Endothelial cell of umbilical vein (primary cell): ENCODE measurements around the gene CXCR4. TPM values are rescaled to one million over a fixed set of nuclear protein-coding genes. Genes with fewer than 3 reads are reported as not detected.

Source experiments
- BruUV-seq: library from RNA; stranded (reverse); fragments of 400-500 nt; replicated peaks from 2 replicates; lab custom pipeline; 2021; lab: Mats Ljungman, UMichigan
- CTCF ChIA-PET: fragments of 300-600, 350-600 bp; sonication (Branson Sonifier 250); formaldehyde crosslinking; loops from one replicate; lab custom pipeline; 2021; ENCODE audit warnings: antibody characterized with exemption, inconsistent platforms; lab: Charles Lee
- POLR2A ChIA-PET: fragments of 300-600, 350-600 bp; sonication (Branson Sonifier 250); formaldehyde crosslinking; loops from one replicate; lab custom pipeline; 2021; ENCODE audit warnings: antibody characterized with exemption, inconsistent platforms; lab: Charles Lee
- DNase-seq: peaks from one replicate; pipeline ENCODE4 v3.0.0-alpha.2; 2011; ENCODE audit warnings: low read depth, low spot score
- FAIRE-seq: peaks from 2 replicates; lab custom pipeline; 2011; peaks lifted over from hg19 to GRCh38; lab: Jason Lieb, UNC
- H2AFZ ChIP-seq: 2 replicates; pipeline ENCODE4 v1.6.0; 2012; ENCODE audit warnings: low read depth, low read length, control low read depth, inconsistent platforms
- H3K27ac ChIP-seq: 2 replicates; pipeline ENCODE4 v1.5.1; 2011; ENCODE audit warnings: low read depth, mild to moderate bottlenecking, control low read depth, low read length, moderate library complexity; ENCODE audit not compliant: insufficient read depth
- H3K27me3 ChIP-seq, 2 experiments: 2 replicates each; pipeline versions ENCODE4 v1.6.0 to v1.6.1; 2011; ENCODE audit warnings: low read length in 2 of 2, mixed read lengths in 1 of 2; ENCODE audit not compliant: control insufficient read depth in 2 of 2, insufficient read depth in 2 of 2
- H3K36me3 ChIP-seq, 2 experiments: 2 replicates in 1 of 2; 3 replicates in 1 of 2; pipeline ENCODE4 v1.5.1; 2011; ENCODE audit warnings: low read length in 2 of 2, mild to moderate bottlenecking in 1 of 2, moderate library complexity in 1 of 2; ENCODE audit not compliant: control insufficient read depth in 2 of 2, insufficient read depth in 2 of 2; ENCODE audit errors: extremely low read depth in 1 of 2
- H3K4me1 ChIP-seq: 3 replicates; pipeline ENCODE4 v1.5.1; 2011; ENCODE audit warnings: mild to moderate bottlenecking, low read length; ENCODE audit not compliant: control insufficient read depth, insufficient read depth; ENCODE audit errors: extremely low read depth
- H3K4me2 ChIP-seq: 2 replicates; pipeline ENCODE4 v1.6.1; 2011; ENCODE audit warnings: low read length, control low read depth, mixed read lengths; ENCODE audit not compliant: insufficient read depth
- H3K4me3 ChIP-seq, 3 experiments: fragments of 200-600 bp in 1 of 3; sonication (generic), shearing (Covaris generic) in 1 of 3; replicated peaks in 1 of 3; 2 replicates each; pipeline ENCODE4 v1.5.1; 2011 to 2016; ENCODE audit warnings: control low read depth in 3 of 3, low read length in 3 of 3, mild to moderate bottlenecking in 2 of 3, inconsistent platforms in 1 of 3, low read depth in 1 of 3, moderate library complexity in 1 of 3; ENCODE audit not compliant: insufficient read depth in 1 of 3
- H3K79me2 ChIP-seq: 2 replicates; pipeline ENCODE4 v1.6.0; 2012; ENCODE audit warnings: low read length, inconsistent platforms; ENCODE audit not compliant: control insufficient read depth, insufficient read depth
- H3K9ac ChIP-seq: replicated peaks from 2 replicates; pipeline ENCODE3; 2011; ENCODE audit warnings: low read length, control low read depth; ENCODE audit not compliant: insufficient read depth; ENCODE audit errors: extremely low read depth
- H3K9me1 ChIP-seq: replicated peaks from 3 replicates; pipeline ENCODE4 v1.6.0; 2011; ENCODE audit warnings: mild to moderate bottlenecking, low read length; ENCODE audit not compliant: control insufficient read depth, insufficient read depth; ENCODE audit errors: extremely low read depth
- H3K9me3 ChIP-seq: replicated peaks from 2 replicates; pipeline ENCODE4 v1.5.1; 2012; ENCODE audit warnings: low read length, inconsistent platforms; ENCODE audit not compliant: control insufficient read depth, insufficient read depth
- H4K20me1 ChIP-seq: replicated peaks from 2 replicates; pipeline ENCODE3; 2011; ENCODE audit warnings: mild to moderate bottlenecking, low read length; ENCODE audit not compliant: control insufficient read depth, insufficient read depth; ENCODE audit errors: extremely low read depth
- EZH2 ChIP-seq: IDR thresholded peaks from 2 replicates; pipeline ENCODE4 v1.6.1; 2012; ENCODE audit warnings: borderline replicate concordance, low read depth, mild to moderate bottlenecking, moderate library complexity, low read length, inconsistent platforms; ENCODE audit not compliant: severe bottlenecking
- FOS ChIP-seq: IDR thresholded peaks from 2 replicates; pipeline ENCODE4 v1.6.1; 2011; ENCODE audit warnings: mild to moderate bottlenecking, low read length, moderate library complexity, borderline replicate concordance; ENCODE audit not compliant: insufficient read depth
- GATA2 ChIP-seq: IDR thresholded peaks from 2 replicates; pipeline ENCODE4 v1.7.0; 2011; ENCODE audit warnings: low read depth, mild to moderate bottlenecking, moderate library complexity, mixed read lengths, low read length; ENCODE audit not compliant: insufficient read length, insufficient read depth
- JUN ChIP-seq: IDR thresholded peaks from 2 replicates; pipeline ENCODE4 v1.6.1; 2011; ENCODE audit warnings: borderline replicate concordance, low read depth; ENCODE audit not compliant: insufficient read length, insufficient read depth
- MYC ChIP-seq: IDR thresholded peaks from one replicate; pipeline ENCODE4 v1.6.1; 2011; ENCODE audit warnings: mild to moderate bottlenecking, low read depth, low read length
- POLR2A ChIP-seq: IDR thresholded peaks from 2 replicates; pipeline ENCODE4 v1.6.1; 2012; ENCODE audit warnings: low read depth, mild to moderate bottlenecking, control low read depth, low read length
- POLR2AphosphoS5 ChIP-seq: IDR thresholded peaks from 2 replicates; pipeline ENCODE4 v1.6.1; 2012; ENCODE audit warnings: low read depth, mild to moderate bottlenecking, control low read depth, low read length, moderate library complexity; ENCODE audit not compliant: insufficient read depth
- dilution Hi-C: fragments of 300-500 bp; cut with MboI; formaldehyde crosslinking; loops from one replicate; pipeline ENCODE4 v1.15.0; 2019; ENCODE audit warnings: low sequenced_read_pairs; ENCODE audit not compliant: extremely low pct_ligation_motif_present
- intact Hi-C: fragments of 100-400 bp; cut with micrococcal nuclease; formaldehyde crosslinking; loops from one replicate; pipeline ENCODE4 v1.10.0; 2022
- polyA plus RNA-seq, 4 experiments: library from polyadenylated mRNA; depleted of rRNA in 3 of 4; stranded (reverse) in 3 of 4; unstranded in 1 of 4; fragments of >200 nt; gene quantifications; 2 replicates each; pipeline versions ENCODE4 v1.2.1 to v1.2.3, GENCODE V29; 2011 to 2012; ENCODE audit warnings: missing spikeins in 1 of 4
- total RNA-seq: library from RNA; stranded (reverse); gene quantifications from 2 replicates; pipeline ENCODE4 v1.2.3, GENCODE V29; 2021
- TF ChIP-seq, protein P1 (sequence below): IDR thresholded peaks from 2 replicates; pipeline ENCODE4 v1.6.1; 2011; ENCODE audit not compliant: insufficient read depth, insufficient read length
- TF ChIP-seq, protein P2 (sequence below), 2 donors: IDR thresholded peaks; 1 replicate in 1 of 2; 2 replicates in 1 of 2; pipeline ENCODE4 v1.5.1; 2011; ENCODE audit warnings: low read length in 2 of 2, mild to moderate bottlenecking in 2 of 2, moderate library complexity in 2 of 2, control low read depth in 1 of 2, inconsistent platforms in 1 of 2, low read depth in 1 of 2; ENCODE audit not compliant: insufficient read depth in 1 of 2; ENCODE audit errors: extremely low read depth in 1 of 2

The CXCR4 gene
- total and polyA plus RNA-seq, 2 donors (not counting 3 experiments of a cell fraction or from before 2014, with no cell fraction given) = 42.2 to 52.4 TPM

DNA sequence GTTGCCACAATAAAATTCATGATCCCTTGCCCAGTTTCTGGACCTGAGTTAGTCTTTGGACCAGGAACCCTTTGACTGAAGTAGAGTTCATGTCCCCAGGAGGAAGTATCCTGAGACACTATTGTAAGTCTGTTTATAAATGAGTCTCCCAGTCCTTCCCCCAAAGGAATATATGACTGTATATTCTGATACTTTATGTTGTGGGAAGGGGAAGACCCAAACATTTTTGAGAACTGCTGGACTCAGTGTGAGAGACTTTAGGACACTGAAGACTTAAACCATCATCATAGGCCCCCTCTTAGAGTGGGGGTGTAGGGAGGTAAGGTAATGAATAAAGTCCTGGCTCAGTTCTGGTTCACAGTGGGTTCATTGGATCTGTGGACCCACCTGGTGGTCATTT lies 28.6 kb upstream of the CXCR4 start:
- DNase-seq (no peak), FAIRE-seq (no peak)
- Histone ChIP-seq H2AFZ (no peak overlapping the region), H3K9me3 (no peaks in the 10 kb centered on the region), H3K79me2 (no peaks in the 10 kb centered on the region), H3K27me3 (peaks cover 0 to 2% of the 10 kb centered on the region in 2 experiments), H3K4me3 (no peak overlapping the region), H3K27ac (no peak overlapping the region), H3K36me3 (no peaks in the 10 kb centered on the region), H3K9ac (no peak overlapping the region), H4K20me1 (no peaks in the 10 kb centered on the region), H3K9me1 (no peaks in the 10 kb centered on the region), H3K4me1 (no peaks in the 10 kb centered on the region), H3K4me2 (no peak overlapping the region)
- dilution Hi-C loops = no loop called here
- POLR2A ChIA-PET = no interaction called here
- TF ChIP-seq POLR2A = no peak
- TF ChIP-seq MYC = no peak
- no peak for TF ChIP-seq GATA2
- no peak for TF ChIP-seq POLR2AphosphoS5
- no peak for TF ChIP-seq JUN
- TF ChIP-seq, protein P1, sequence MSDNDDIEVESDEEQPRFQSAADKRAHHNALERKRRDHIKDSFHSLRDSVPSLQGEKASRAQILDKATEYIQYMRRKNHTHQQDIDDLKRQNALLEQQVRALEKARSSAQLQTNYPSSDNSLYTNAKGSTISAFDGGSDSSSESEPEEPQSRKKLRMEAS = no peak
- TF ChIP-seq EZH2 = no peak
- TF ChIP-seq, protein P2, sequence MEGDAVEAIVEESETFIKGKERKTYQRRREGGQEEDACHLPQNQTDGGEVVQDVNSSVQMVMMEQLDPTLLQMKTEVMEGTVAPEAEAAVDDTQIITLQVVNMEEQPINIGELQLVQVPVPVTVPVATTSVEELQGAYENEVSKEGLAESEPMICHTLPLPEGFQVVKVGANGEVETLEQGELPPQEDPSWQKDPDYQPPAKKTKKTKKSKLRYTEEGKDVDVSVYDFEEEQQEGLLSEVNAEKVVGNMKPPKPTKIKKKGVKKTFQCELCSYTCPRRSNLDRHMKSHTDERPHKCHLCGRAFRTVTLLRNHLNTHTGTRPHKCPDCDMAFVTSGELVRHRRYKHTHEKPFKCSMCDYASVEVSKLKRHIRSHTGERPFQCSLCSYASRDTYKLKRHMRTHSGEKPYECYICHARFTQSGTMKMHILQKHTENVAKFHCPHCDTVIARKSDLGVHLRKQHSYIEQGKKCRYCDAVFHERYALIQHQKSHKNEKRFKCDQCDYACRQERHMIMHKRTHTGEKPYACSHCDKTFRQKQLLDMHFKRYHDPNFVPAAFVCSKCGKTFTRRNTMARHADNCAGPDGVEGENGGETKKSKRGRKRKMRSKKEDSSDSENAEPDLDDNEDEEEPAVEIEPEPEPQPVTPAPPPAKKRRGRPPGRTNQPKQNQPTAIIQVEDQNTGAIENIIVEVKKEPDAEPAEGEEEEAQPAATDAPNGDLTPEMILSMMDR (IDR thresholded peaks at IDR 0.05; ENCODE audit: extremely low read depth in 1 of 2, insufficient read depth in 1 of 2, low read depth in 1 of 2, low read length in 2 of 2) = no peak
- TF ChIP-seq FOS = no peak
- no TSS peak for BruUV-seq
- CTCF ChIA-PET = no interaction called here
- intact Hi-C loops = no loop called here
